Osteoblast (primary cell): ENCODE measurements around the gene HOXB7. TPM values are rescaled to one million over a fixed set of nuclear protein-coding genes. Genes with fewer than 3 reads are reported as not detected.

Experiments used
- DNase-seq: peaks from one replicate; pipeline ENCODE4 v3.0.0; 2011; ENCODE audit warnings: low spot score, mixed read lengths; ENCODE audit not compliant: insufficient read length; ENCODE audit errors: missing footprints
- H2AFZ ChIP-seq: 2 replicates; pipeline ENCODE4 v1.6.0; 2011; ENCODE audit warnings: mild to moderate bottlenecking, low read length
- H3K27ac ChIP-seq: 2 replicates; pipeline ENCODE4 v1.5.1; 2011; ENCODE audit warnings: mild to moderate bottlenecking, low read depth, low read length, moderate library complexity
- H3K27me3 ChIP-seq: 2 replicates; pipeline ENCODE4 v1.6.0; 2012; ENCODE audit warnings: mild to moderate bottlenecking, control low read depth, inconsistent platforms, low read length, moderate library complexity; ENCODE audit not compliant: insufficient read depth
- H3K36me3 ChIP-seq: 2 replicates; pipeline ENCODE4 v1.5.1; 2011; ENCODE audit warnings: mild to moderate bottlenecking, low read length, control low read depth, moderate library complexity; ENCODE audit not compliant: insufficient read depth
- H3K4me1 ChIP-seq: 2 replicates; pipeline ENCODE4 v1.5.1; 2011; ENCODE audit warnings: mild to moderate bottlenecking, low read length, control low read depth, moderate library complexity; ENCODE audit not compliant: insufficient read depth
- H3K4me2 ChIP-seq: 2 replicates; pipeline ENCODE4 v1.6.0; 2011; ENCODE audit warnings: mild to moderate bottlenecking, low read length; ENCODE audit not compliant: insufficient read depth
- H3K4me3 ChIP-seq: fragments of 200-600 bp; sonication (generic); 3 replicates; pipeline ENCODE4 v1.5.1; 2012; ENCODE audit warnings: mild to moderate bottlenecking, low read length, inconsistent platforms; ENCODE audit not compliant: insufficient read depth
- H3K79me2 ChIP-seq: 2 replicates; pipeline ENCODE4 v1.6.0; 2012; ENCODE audit warnings: mild to moderate bottlenecking, low read length, control low read depth, inconsistent platforms; ENCODE audit not compliant: insufficient read depth
- H3K9me3 ChIP-seq: 2 replicates; pipeline ENCODE4 v1.5.1; 2011; ENCODE audit warnings: low read depth, low read length, control low read depth
- H4K20me1 ChIP-seq: 2 replicates; pipeline ENCODE4 v1.6.0; 2012; ENCODE audit warnings: mild to moderate bottlenecking, low read length, control low read depth; ENCODE audit not compliant: insufficient read depth
- CTCF ChIP-seq: IDR thresholded peaks from 2 replicates; pipeline ENCODE4 v1.5.1; 2011; ENCODE audit warnings: mild to moderate bottlenecking, low read depth, low read length, moderate library complexity; ENCODE audit errors: extremely low read depth
- total RNA-seq: library from RNA; depleted of rRNA; stranded (reverse); fragments of >200 nt; gene quantifications from 2 replicates; pipeline ENCODE4 v1.2.3, GENCODE V29; 2012

HOXB7 gene
- total RNA-seq, 1 donor: 0.36 TPM

GRCh38 chr17:48632579-48633265 lies 21.9 kb upstream of the HOXB7 start:
- Histone ChIP-seq H3K27me3 (peaks cover 100% of the 10 kb centered on the region), H3K4me1 (no peaks in the 10 kb centered on the region), H3K4me2 (no peak overlapping the region), H2AFZ (no peak overlapping the region), H3K9me3 (no peaks in the 10 kb centered on the region), H3K27ac (no peak overlapping the region), H3K79me2 (no peaks in the 10 kb centered on the region), H4K20me1 (peaks cover 2% of the 10 kb centered on the region), H3K4me3 (no peak overlapping the region), H3K36me3 (no peaks in the 10 kb centered on the region)
- peak; percentile 66 for DNase-seq
- no peak for TF ChIP-seq CTCF

GRCh38 chr17:48631693-48632578 lies 21.1 kb upstream of the HOXB7 start:
- Histone ChIP-seq H3K27ac (no peak overlapping the region), H3K36me3 (no peaks in the 10 kb centered on the region), H3K4me2 (no peak overlapping the region), H3K4me1 (no peaks in the 10 kb centered on the region), H3K27me3 (peaks cover 100% of the 10 kb centered on the region), H2AFZ (no peak overlapping the region), H3K9me3 (no peaks in the 10 kb centered on the region), H4K20me1 (peaks cover 2% of the 10 kb centered on the region), H3K79me2 (no peaks in the 10 kb centered on the region), H3K4me3 (no peak overlapping the region)
- DNase-seq: peak; percentile 76
- TF ChIP-seq CTCF: no peak

GRCh38 chr17:48630925-48631692 lies 20.3 kb upstream of the HOXB7 start:
- Histone ChIP-seq H3K4me1 (no peaks in the 10 kb centered on the region), H3K79me2 (no peaks in the 10 kb centered on the region), H3K27me3 (peaks cover 98% of the 10 kb centered on the region), H3K9me3 (no peaks in the 10 kb centered on the region), H3K36me3 (no peaks in the 10 kb centered on the region), H4K20me1 (peaks cover 2% of the 10 kb centered on the region), H2AFZ (no peak overlapping the region), H3K4me2 (no peak overlapping the region), H3K27ac (no peak overlapping the region), H3K4me3 (no peak overlapping the region)
- peak; percentile 76 for DNase-seq
- TF ChIP-seq CTCF: no peak
